Keratinocyte (primary cell): ENCODE measurements around the gene ARHGEF38. TPM values are rescaled to one million over a fixed set of nuclear protein-coding genes. Genes with fewer than 3 reads are reported as not detected.

ENCODE experiments used
- DNase-seq: peaks from one replicate; pipeline ENCODE4 v3.0.0-alpha.2; 2011; ENCODE audit warnings: low read depth, missing footprints, low spot score
- FAIRE-seq: peaks from 2 replicates; lab custom pipeline; 2011; peaks lifted over from hg19 to GRCh38; lab: Jason Lieb, UNC
- H2AFZ ChIP-seq: 2 replicates; pipeline ENCODE4 v1.6.0; 2012; ENCODE audit warnings: low read length, control low read depth, inconsistent platforms; ENCODE audit not compliant: control insufficient read depth
- H3K27ac ChIP-seq: 2 replicates; pipeline ENCODE4 v1.5.1; 2011; ENCODE audit warnings: low read length; ENCODE audit not compliant: control insufficient read depth, insufficient read depth
- H3K27me3 ChIP-seq: 3 replicates; pipeline ENCODE4 v1.6.0; 2011; ENCODE audit warnings: low read length; ENCODE audit not compliant: control insufficient read depth, insufficient read depth; ENCODE audit errors: extremely low read depth
- H3K36me3 ChIP-seq, 2 experiments: 2 replicates in 1 of 2; 3 replicates in 1 of 2; pipeline ENCODE4 v1.5.1; 2011; ENCODE audit warnings: low read length in 2 of 2, mild to moderate bottlenecking in 1 of 2; ENCODE audit not compliant: control insufficient read depth in 2 of 2, insufficient read depth in 2 of 2; ENCODE audit errors: extremely low read depth in 1 of 2
- H3K4me1 ChIP-seq: 3 replicates; pipeline ENCODE4 v1.5.1; 2011; ENCODE audit warnings: low read length; ENCODE audit not compliant: control insufficient read depth, insufficient read depth; ENCODE audit errors: extremely low read depth
- H3K4me2 ChIP-seq: 3 replicates; pipeline ENCODE4 v1.6.0; 2011; ENCODE audit warnings: low read depth, low read length; ENCODE audit not compliant: control insufficient read depth, insufficient read depth; ENCODE audit errors: extremely low read depth
- H3K4me3 ChIP-seq, 3 experiments: fragments of 200-600 bp in 1 of 3; sonication (generic) in 1 of 3; 2 replicates in 2 of 3; 3 replicates in 1 of 3; pipeline ENCODE4 v1.5.1; 2011 to 2016; ENCODE audit warnings: low read length in 3 of 3, mild to moderate bottlenecking in 3 of 3, control low read depth in 2 of 3, inconsistent platforms in 1 of 3, low read depth in 1 of 3, mixed read lengths in 1 of 3, mixed run types in 1 of 3, moderate library complexity in 1 of 3; ENCODE audit not compliant: control insufficient read depth in 2 of 3, insufficient read depth in 2 of 3; ENCODE audit errors: extremely low read depth in 1 of 3
- H3K79me2 ChIP-seq: 2 replicates; pipeline ENCODE4 v1.6.0; 2012; ENCODE audit warnings: low read length; ENCODE audit not compliant: control insufficient read depth, insufficient read depth
- H3K9ac ChIP-seq: 3 replicates; pipeline ENCODE4 v1.6.0; 2011; ENCODE audit warnings: low read length; ENCODE audit not compliant: control insufficient read depth, insufficient read depth; ENCODE audit errors: extremely low read depth
- H3K9me1 ChIP-seq: 3 replicates; pipeline ENCODE4 v1.6.0; 2011; ENCODE audit warnings: low read length; ENCODE audit not compliant: control insufficient read depth, insufficient read depth; ENCODE audit errors: extremely low read depth
- H3K9me3 ChIP-seq: 2 replicates; pipeline ENCODE4 v1.5.1; 2012; ENCODE audit warnings: low read depth, low read length; ENCODE audit not compliant: control insufficient read depth
- H4K20me1 ChIP-seq: 3 replicates; pipeline ENCODE4 v1.6.0; 2011; ENCODE audit warnings: low read length; ENCODE audit not compliant: control insufficient read depth, insufficient read depth; ENCODE audit errors: extremely low read depth
- CTCF ChIP-seq, 3 experiments: IDR thresholded peaks in 1 of 3; conservative IDR thresholded peaks in 1 of 3; optimal IDR thresholded peaks in 1 of 3; 2 replicates in 2 of 3; 3 replicates in 1 of 3; pipeline versions ENCODE3 to v1.5.1; 2011; ENCODE audit warnings: low read length in 3 of 3, mild to moderate bottlenecking in 3 of 3, moderate library complexity in 2 of 3, control low read depth in 1 of 3, inconsistent platforms in 1 of 3; ENCODE audit not compliant: insufficient read depth in 2 of 3; ENCODE audit errors: extremely low read depth in 1 of 3
- EZH2 ChIP-seq: IDR thresholded peaks from one replicate; pipeline ENCODE4 v1.6.1; 2012; ENCODE audit warnings: inconsistent platforms, mild to moderate bottlenecking, low read length, moderate library complexity
- dilution Hi-C: fragments of 300-500 bp; cut with MboI; formaldehyde crosslinking; loops from one replicate; pipeline ENCODE4 v1.7.0; 2020; ENCODE audit warnings: low sequenced_read_pairs; ENCODE audit not compliant: extremely low pct_ligation_motif_present
- polyA plus RNA-seq, 5 experiments: library from polyadenylated mRNA; depleted of rRNA in 3 of 5; stranded (reverse) in 3 of 5; stranded (forward) in 1 of 5; unstranded in 1 of 5; fragments of >200 nt; gene quantifications; 1 replicate in 1 of 5; 2 replicates in 3 of 5; 3 replicates in 1 of 5; pipeline versions ENCODE4 v1.2.1 to v1.2.3, GENCODE V29; 2011 to 2012; ENCODE audit warnings: missing spikeins in 2 of 5, low read depth in 1 of 5, low replicate concordance in 1 of 5

The ARHGEF38 gene
- polyA plus RNA-seq, 1 donor (not counting 4 experiments of a cell fraction or from before 2014, with no cell fraction given) = 0.09 TPM

- no peaks in the 10 kb centered on the region for H4K20me1 ChIP-seq
- dilution Hi-C loops = no loop called here
- DNase-seq = no peak
Observed at GRCh38 chr4:105599932-105600655, 47.7 kb downstream of the ARHGEF38 start.

GRCh38 chr4:105600951-105601350 is 48.5 kb downstream of the ARHGEF38 start:
- no peak overlapping the region for H2AFZ ChIP-seq
- TF ChIP-seq EZH2 = no peak
- no peak for TF ChIP-seq CTCF (optimal IDR thresholded peaks at IDR 0.05 in 1 of 3, IDR thresholded peaks at IDR 0.05 in 1 of 3, conservative IDR thresholded peaks at IDR 0.05 in 1 of 3; ENCODE audit: extremely low read depth in 1 of 3, insufficient read depth in 2 of 3, low read length in 3 of 3)
- FAIRE-seq (no peak), DNase-seq (no peak)
- H3K79me2 ChIP-seq = no peaks in the 10 kb centered on the region
- H3K9me1 ChIP-seq = no peaks in the 10 kb centered on the region
- no peaks in the 10 kb centered on the region for H3K36me3 ChIP-seq
- no peak overlapping the region for H3K4me3 ChIP-seq
- H3K27ac ChIP-seq = no peak overlapping the region
- no peaks in the 10 kb centered on the region for H3K9me3 ChIP-seq
- H3K27me3 ChIP-seq = no peaks in the 10 kb centered on the region
- H3K4me1 ChIP-seq = peaks cover 9% of the 10 kb centered on the region
- H3K4me2 ChIP-seq = no peak overlapping the region
- dilution Hi-C loops = no loop called here
- H3K9ac ChIP-seq = no peak overlapping the region
- no peaks in the 10 kb centered on the region for H4K20me1 ChIP-seq

More at GRCh38 chr4:105599932-105600655, 47.7 kb downstream of the ARHGEF38 start:
- no peaks in the 10 kb centered on the region for H3K9me1 ChIP-seq
- no peaks in the 10 kb centered on the region for H3K79me2 ChIP-seq
- H3K4me2 ChIP-seq = no peak overlapping the region
- no peaks in the 10 kb centered on the region for H3K27me3 ChIP-seq
- no peak overlapping the region for H3K4me3 ChIP-seq
- no peaks in the 10 kb centered on the region for H3K9me3 ChIP-seq
- H3K4me1 ChIP-seq = no peaks in the 10 kb centered on the region
- H3K27ac ChIP-seq = no peak overlapping the region
- no peak overlapping the region for H3K9ac ChIP-seq
- no peak overlapping the region for H2AFZ ChIP-seq
- TF ChIP-seq EZH2 = no peak
- TF ChIP-seq CTCF (optimal IDR thresholded peaks at IDR 0.05 in 1 of 3, IDR thresholded peaks at IDR 0.05 in 1 of 3, conservative IDR thresholded peaks at IDR 0.05 in 1 of 3; ENCODE audit: extremely low read depth in 1 of 3, insufficient read depth in 2 of 3, low read length in 3 of 3) = no peak
- FAIRE-seq = no peak
- no peaks in the 10 kb centered on the region for H3K36me3 ChIP-seq
